Choroid plexus epithelial cell (primary cell): ENCODE data around the gene DNASE1L3.
"Not testable (repeated sequence)": the region's sequence is repeated elsewhere in the genome, so short reads cannot be mapped to it uniquely, and the experiment has no call there.

Experiments
- DNase-seq: peaks from one replicate; pipeline ENCODE4 v3.0.0-alpha.2; 2010; ENCODE audit warnings: low read depth
- H3K4me3 ChIP-seq: 2 replicates; pipeline ENCODE4 v1.5.1; 2011; ENCODE audit warnings: low read depth, mild to moderate bottlenecking, control low read depth, low read length, moderate library complexity
- CTCF ChIP-seq: conservative IDR thresholded peaks from 2 replicates; pipeline ENCODE4 v1.5.1; 2011; ENCODE audit warnings: low read depth, mild to moderate bottlenecking, control low read depth, inconsistent platforms, low read length, moderate library complexity

The DNASE1L3 gene

GRCh38 chr3:58206406-58207011 is 4.3 kb downstream of the DNASE1L3 start:
- TF ChIP-seq CTCF = no peak
- peak; percentile 27 for DNase-seq
- no peak overlapping the region for H3K4me3 ChIP-seq

- no peak for DNase-seq
- no peak overlapping the region for H3K4me3 ChIP-seq
- TF ChIP-seq CTCF = no peak
Measured at GRCh38 chr3:58205981-58206380, 4.8 kb downstream of the DNASE1L3 start.

- no peak overlapping the region for H3K4me3 ChIP-seq
- DNase-seq = no peak
- TF ChIP-seq CTCF = no peak
Measured at GRCh38 chr3:58204720-58205119, 6.1 kb downstream of the DNASE1L3 start.

GRCh38 chr3:58203541-58203940 is 7.2 kb downstream of the DNASE1L3 start:
- no peak overlapping the region for H3K4me3 ChIP-seq
- no peak for DNase-seq
- no peak for TF ChIP-seq CTCF

- DNase-seq = no peak
- H3K4me3 ChIP-seq = no peak overlapping the region
- TF ChIP-seq CTCF = no peak
Measured at GRCh38 chr3:58202917-58203360, 7.8 kb downstream of the DNASE1L3 start.

GRCh38 chr3:58201451-58201850 is 9.3 kb downstream of the DNASE1L3 start:
- H3K4me3 ChIP-seq, DNase-seq: not testable (repeated sequence)

GRCh38 chr3:58200846-58201355 is 9.9 kb downstream of the DNASE1L3 start:
- no peak for TF ChIP-seq CTCF
- H3K4me3 ChIP-seq = no peak overlapping the region
- no peak for DNase-seq
